Putamen (tissue), 1 donor: ENCODE data around the gene ZNF329.

Experiments used
- DNase-seq: peaks from one replicate; pipeline ENCODE4 v3.0.0-alpha.2; 2016; ENCODE audit warnings: low spot score

Gene ZNF329

GRCh38 chr19:58118979-58119733, 31.4 kb downstream of the ZNF329 start:
- no peak for DNase-seq

- no peak for DNase-seq
Measured at GRCh38 chr19:58117841-58118575, 32.6 kb downstream of the ZNF329 start.

- DNase-seq = no peak
Measured at GRCh38 chr19:58108546-58108817, 42.1 kb downstream of the ZNF329 start.

- no peak for DNase-seq
Measured at GRCh38 chr19:58107778-58108545, 42.6 kb downstream of the ZNF329 start.

DNA sequence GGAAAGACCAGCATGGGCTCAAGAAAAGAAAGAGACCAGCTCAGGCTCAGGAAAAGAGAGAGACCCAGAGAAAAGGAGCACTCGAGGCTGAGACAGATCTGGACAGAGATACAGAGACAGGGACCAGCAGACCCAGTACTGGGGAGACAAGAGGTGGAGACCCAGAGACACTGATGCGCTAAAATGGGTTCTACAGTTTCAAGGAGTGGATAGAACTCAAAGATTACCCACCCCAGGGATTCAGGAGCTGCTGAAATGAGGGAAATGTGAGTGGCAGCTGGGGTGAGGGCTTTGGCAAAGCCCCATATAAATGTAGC, 51.9 kb downstream of the ZNF329 start:
- DNase-seq = no peak

DNA sequence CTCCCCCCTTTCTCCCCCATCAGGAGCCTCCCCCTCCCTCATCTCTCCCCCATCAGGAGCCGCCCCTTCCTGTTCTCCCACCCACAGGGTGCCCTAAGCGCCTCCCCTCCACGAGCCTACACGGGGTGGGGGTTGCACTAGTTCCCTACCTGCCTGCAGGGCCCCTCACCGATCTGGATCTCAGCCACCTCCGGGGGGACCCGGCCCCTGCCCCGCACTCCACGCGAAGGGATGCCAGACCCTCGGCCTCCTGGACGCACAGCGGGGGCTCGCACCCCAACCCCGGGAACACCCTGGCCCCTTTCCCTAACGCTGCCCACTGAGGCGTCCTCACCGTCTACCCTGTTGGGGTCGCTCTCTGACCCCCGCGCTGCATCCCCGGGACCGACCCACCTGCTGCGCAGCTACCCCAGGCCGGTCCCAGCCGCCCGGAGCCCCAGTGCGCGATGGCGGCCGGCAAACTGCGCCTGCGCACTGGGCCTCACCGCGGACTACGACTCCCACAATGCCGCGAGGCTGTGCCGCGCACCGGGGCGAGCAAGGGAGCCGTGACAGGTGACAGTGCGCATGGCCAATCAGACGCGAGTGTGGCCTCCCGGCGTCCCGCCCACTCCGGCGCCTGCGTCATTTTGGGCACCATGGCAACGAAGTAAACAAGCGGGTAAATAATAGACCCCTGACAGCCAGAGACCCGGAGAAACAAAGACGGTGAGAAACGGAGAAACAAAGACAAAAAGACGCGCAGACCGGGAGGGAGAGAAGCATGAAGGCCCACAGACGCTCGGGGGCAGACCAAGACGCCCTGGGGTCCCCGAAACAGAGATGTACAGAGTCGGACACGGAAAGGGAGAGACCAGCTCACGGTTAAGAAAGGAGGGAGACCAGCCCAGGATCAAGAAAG, 52.6 kb downstream of the ZNF329 start, which contains the start of gene ZSCAN18:
Gene ZSCAN18 (minus strand): TSS at position 451 of the 901 bp plus-strand sequence. CDS start 7,964 bp downstream, outside the sequence.
- DNase-seq = peak; percentile 97

DNA sequence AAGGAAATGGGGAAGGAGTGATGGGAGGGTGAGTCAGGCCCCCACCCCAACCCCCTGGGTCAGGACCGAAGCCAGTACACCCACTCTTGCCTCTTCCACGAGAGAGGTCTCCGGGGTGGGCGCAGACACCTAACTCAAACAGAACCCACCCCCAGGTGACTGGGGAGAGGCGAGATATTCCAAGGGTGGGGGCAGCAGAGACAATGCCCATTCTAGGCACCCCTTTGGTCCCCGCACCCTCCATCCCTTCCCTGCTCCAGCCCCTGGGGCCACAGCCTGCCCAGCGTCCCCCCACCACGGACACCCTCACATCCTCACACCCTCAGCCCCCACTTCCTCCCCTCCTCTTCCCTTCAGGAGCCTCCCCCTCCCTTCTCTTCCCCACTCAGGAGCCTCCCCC, 53.2 kb downstream of the ZNF329 start:
- DNase-seq = no peak

DNA sequence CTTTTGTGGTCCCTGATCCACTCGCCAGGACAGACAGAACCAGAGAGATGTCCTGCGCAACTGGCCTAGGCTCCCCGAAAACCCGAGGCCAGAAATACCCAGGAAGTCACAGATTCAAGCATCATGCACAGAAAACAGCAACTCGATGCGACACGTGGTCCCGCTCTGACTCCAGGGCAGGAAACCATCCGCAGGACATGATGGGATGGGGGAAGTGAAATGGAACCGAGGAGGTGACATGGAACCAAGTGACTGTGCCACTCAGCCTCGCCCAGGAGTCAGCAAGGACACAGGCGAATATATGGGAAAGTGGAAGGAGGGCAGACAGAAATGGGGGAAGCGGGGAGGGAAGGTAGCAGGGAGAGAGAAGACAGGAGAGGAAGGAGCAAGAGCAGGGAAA, 53.7 kb downstream of the ZNF329 start:
- DNase-seq = no peak

DNA sequence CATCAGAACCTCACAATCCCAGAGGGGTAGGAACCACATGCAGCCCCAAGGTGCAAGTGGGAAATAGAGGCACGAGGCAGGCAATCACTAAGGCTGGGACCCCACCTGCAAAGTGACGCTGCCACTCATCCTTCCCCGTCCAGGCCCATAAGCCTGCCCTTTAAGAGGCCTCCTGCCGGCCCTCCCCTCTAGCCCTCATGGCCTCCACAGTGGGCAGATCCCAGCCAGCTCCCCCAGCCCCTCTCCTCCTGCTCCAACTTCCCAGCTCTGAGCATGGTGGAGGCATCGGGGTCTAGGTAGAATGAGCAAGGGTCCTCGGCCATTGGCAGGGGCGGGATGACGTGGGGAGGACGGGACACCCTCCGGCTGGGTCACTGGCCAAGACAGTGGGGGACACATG, 55.3 kb downstream of the ZNF329 start:
- no peak for DNase-seq

GRCh38 chr19:58093071-58093470, 57.5 kb downstream of the ZNF329 start:
- DNase-seq = no peak

GRCh38 chr19:58091251-58091995, 59.2 kb downstream of the ZNF329 start:
- DNase-seq = no peak

GRCh38 chr19:58089846-58090245, 60.7 kb downstream of the ZNF329 start:
- DNase-seq = no peak

DNA sequence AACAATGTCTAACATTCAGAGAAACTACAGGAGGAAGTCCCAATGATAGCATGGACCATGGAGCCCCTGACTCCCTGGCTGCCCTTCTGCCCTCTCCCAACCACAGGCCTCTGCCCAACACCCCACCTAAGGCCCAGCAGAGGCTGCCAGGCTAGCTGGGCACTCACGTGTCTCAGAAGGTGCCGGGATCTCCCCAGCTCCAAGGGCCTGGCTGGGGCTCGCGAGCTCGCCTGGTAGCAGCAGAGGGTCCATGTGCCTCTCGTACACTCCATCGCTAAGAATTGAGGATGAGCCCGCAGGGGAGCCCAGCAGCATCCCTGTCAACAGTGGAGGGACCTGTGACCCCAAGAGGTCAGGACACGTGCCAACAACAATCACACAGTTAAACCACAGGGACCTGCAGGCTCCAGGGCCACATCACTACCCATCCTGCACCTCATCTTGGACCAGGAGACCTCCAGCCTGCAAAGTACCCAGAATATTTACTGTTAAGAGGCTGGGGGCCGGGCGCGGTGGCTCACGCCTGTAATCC, 62.0 kb downstream of the ZNF329 start:
- no peak for DNase-seq

DNA sequence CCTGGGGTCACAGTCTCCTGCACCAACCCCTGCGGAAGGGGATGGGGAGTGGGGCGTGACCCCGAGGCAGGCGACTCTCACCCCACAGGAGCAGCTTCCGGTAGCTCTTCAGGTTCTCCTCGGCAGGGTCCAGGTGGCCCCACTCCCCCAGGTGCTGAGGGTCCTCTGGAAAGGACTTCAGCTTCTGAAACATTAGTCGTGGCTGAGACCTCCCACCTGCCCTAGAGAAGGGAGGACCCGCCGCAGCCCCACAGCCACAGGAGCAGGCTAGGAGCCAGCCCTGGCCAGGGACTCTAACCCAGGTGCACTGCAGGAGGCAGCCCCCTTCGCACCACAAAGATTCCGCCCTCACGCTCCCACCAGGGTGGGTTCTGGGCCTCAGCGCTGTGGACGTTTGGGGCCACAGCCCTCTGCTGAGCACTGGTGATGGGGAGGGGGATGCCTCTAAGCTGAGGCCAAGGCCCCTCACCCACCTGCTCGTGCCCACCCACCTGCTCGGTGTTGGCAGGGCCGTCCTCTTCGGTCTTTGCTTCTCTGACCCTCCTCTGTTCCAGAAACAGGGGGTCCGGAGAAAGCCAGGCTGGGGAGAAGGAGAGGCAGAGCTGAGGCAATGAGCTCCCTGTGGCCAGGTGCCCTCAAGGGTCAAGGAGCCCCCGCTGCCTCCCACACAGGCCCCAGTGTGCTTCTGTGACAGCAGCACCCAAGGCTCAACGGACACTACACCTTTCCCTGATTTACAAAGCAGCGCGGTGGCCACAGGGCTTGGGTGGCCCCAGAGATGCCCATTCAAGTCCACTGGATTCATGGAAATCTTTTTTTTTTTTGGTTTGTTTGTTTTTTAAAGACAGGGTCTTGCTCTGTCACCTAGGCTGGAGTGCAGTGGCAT, 63.5 kb downstream of the ZNF329 start:
- DNase-seq = no peak

DNA sequence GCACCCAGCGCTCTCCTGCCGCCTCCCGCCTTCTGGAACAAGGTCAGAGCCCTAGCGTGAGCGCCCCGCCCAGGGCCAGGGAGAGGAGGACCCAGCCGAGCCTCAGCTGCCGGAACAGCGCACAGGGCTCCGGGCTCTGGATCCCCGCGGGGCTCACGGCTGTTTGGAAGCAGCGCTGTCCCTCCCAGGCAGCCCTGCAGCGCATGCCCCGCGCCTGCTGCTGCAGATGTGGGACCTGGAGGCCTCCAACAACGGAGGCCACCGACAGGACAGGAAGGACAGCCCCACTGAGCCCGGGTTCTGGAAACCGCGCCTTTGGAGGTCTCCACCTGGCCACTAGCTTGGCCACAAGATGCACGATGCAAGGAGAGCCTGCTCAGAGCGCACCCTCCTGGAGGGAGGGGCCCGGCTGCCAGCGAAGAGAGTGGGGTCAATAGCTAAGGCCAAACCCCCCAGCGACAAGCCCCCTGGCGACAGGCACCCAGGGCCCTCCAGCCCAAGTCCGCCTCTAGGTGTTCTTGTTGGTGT, 65.2 kb downstream of the ZNF329 start:
- no peak for DNase-seq

DNA sequence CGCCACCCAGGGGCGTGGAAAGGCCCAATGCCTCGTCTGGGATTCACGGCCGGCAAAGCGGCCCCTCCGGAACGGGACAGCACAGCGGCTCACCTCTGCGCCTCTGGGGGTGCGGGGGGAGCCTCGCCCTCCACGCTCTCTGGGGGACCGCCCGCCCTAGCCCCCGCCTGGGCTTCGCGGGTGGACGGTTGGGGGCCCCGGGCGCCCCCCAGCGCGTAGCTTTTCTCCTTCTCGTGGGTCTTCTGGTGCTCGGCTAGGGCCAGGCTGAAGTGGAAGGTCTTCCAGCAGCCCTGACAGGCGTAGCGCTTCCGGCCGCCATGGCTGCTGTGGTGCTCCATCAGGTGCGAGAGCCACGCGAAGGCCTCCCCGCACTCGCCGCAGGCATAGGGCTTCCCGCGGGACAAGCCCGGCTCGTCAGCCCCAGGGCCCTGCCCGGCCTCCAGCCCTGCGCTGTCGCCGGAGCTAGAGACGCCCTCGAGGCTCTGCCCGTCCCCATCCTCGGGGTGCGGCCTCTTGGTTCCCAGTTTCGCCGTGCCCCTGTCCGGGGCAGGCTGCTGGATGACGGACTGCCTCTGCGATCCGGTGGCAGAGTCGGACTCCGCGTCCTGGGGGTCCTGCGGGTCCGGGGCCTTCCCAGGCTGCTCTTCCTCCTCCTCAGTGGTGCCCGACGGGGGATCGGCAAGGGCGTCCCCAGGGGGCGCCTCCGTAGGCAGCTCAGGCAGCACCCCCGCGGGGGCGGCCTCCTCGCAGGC, 65.8 kb downstream of the ZNF329 start:
- no peak for DNase-seq

DNA sequence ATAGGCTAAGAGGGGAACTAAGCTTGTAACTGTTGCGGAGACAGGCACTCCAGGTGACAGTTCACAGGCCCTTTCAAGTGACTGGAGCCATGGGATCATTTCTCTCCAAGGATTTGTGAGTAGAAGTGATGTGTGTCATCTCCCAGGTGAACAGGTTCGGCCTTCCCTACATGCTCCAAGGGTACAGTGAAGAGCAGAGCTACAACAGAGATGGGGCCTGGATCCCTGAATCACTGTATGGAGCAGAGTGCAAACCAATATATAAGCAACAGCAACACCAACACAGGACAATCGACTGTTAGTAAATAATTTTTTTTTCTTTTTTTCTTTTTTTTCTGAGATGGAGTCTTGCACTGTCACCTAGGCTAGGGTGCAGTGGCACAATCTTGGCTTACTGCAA, 67.6 kb downstream of the ZNF329 start:
- DNase-seq = no peak

- no peak for DNase-seq
Measured at GRCh38 chr19:58079792-58080191, 70.8 kb downstream of the ZNF329 start.
